PFSK-1 (cell line): ENCODE data around the gene NRAS.

Experiments used
- FOXP2 ChIP-seq: optimal IDR thresholded peaks from 2 replicates; pipeline ENCODE3; 2011; ENCODE audit warnings: borderline replicate concordance, control low read depth, inconsistent platforms; ENCODE audit not compliant: insufficient read depth; ENCODE audit errors: extremely low read length, extremely low read depth
- POLR2AphosphoS5 ChIP-seq: IDR thresholded peaks from 2 replicates; pipeline ENCODE4 v1.6.1; 2012; ENCODE audit warnings: low read depth, mild to moderate bottlenecking, control low read depth, low read length, moderate library complexity
- SIN3A ChIP-seq: IDR thresholded peaks from 2 replicates; pipeline ENCODE4 v1.6.1; 2012; ENCODE audit warnings: mild to moderate bottlenecking, low read length, moderate library complexity, borderline replicate concordance; ENCODE audit not compliant: insufficient read depth
- TAF1 ChIP-seq: IDR thresholded peaks from 2 replicates; pipeline ENCODE4 v1.6.1; 2012; ENCODE audit warnings: low read length, control low read depth, borderline replicate concordance; ENCODE audit not compliant: insufficient read depth
- TF ChIP-seq, protein P1 (sequence below), 2 experiments: IDR thresholded peaks; 2 replicates each; pipeline versions ENCODE4 v1.6.1 to v1.8.0; 2011 to 2012; ENCODE audit warnings: low read depth in 2 of 2, low read length in 2 of 2, control low read depth in 1 of 2, inconsistent platforms in 1 of 2, mild to moderate bottlenecking in 1 of 2, moderate library complexity in 1 of 2; ENCODE audit not compliant: insufficient read depth in 1 of 2

Gene NRAS

DNA sequence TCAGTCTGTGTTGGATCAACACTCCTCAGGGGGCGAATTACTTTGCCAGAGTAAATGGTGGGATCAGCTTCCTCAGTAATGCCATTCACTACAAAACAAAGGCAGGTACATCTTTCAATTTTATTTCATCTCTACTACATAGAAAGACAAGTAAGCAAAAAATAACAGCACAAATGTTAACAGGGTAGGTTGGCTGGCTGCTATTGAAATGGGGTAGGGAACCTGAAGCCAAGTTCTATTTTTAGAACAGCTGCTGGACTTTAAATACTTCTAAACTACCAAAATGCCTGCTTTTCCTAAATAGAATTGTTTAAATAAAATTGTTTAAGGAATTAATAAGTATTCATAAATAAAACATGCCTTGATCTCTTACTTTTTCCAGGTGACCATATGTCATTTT is 7.3 kb upstream of the NRAS start:
- TF ChIP-seq SIN3A, result no peak
- no peak for TF ChIP-seq TAF1
- TF ChIP-seq, protein P1, sequence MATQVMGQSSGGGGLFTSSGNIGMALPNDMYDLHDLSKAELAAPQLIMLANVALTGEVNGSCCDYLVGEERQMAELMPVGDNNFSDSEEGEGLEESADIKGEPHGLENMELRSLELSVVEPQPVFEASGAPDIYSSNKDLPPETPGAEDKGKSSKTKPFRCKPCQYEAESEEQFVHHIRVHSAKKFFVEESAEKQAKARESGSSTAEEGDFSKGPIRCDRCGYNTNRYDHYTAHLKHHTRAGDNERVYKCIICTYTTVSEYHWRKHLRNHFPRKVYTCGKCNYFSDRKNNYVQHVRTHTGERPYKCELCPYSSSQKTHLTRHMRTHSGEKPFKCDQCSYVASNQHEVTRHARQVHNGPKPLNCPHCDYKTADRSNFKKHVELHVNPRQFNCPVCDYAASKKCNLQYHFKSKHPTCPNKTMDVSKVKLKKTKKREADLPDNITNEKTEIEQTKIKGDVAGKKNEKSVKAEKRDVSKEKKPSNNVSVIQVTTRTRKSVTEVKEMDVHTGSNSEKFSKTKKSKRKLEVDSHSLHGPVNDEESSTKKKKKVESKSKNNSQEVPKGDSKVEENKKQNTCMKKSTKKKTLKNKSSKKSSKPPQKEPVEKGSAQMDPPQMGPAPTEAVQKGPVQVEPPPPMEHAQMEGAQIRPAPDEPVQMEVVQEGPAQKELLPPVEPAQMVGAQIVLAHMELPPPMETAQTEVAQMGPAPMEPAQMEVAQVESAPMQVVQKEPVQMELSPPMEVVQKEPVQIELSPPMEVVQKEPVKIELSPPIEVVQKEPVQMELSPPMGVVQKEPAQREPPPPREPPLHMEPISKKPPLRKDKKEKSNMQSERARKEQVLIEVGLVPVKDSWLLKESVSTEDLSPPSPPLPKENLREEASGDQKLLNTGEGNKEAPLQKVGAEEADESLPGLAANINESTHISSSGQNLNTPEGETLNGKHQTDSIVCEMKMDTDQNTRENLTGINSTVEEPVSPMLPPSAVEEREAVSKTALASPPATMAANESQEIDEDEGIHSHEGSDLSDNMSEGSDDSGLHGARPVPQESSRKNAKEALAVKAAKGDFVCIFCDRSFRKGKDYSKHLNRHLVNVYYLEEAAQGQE (IDR thresholded peaks at IDR 0.05; ENCODE audit: insufficient read depth in 1 of 2, low read depth in 2 of 2, low read length in 2 of 2), result no peak
- no peak for TF ChIP-seq POLR2AphosphoS5
- no peak for TF ChIP-seq FOXP2

DNA sequence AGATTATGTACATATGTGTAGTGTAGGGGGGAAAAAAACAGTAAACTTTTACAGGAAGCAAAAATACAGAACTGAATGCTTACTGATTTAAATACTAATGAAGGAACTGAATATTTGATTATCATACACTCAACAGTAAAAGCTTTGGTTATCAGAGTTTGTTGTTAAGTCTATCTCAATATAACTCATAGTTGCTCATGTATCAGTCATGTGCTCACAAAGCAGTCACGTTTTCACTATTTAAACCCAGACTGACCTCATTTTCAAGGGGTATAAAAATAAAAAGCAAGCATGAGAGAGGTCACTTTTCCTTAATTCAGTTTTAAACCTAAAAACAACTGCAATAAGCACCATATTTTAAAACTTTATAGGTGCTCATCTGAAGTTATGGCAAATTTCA is 6.9 kb upstream of the NRAS start:
- no peak for TF ChIP-seq TAF1
- TF ChIP-seq, protein P1 (IDR thresholded peaks at IDR 0.05; ENCODE audit: insufficient read depth in 1 of 2, low read depth in 2 of 2, low read length in 2 of 2), result no peak
- no peak for TF ChIP-seq SIN3A
- TF ChIP-seq FOXP2, result no peak
- no peak; the same call in 1 of the 2 replicates for TF ChIP-seq POLR2AphosphoS5

DNA sequence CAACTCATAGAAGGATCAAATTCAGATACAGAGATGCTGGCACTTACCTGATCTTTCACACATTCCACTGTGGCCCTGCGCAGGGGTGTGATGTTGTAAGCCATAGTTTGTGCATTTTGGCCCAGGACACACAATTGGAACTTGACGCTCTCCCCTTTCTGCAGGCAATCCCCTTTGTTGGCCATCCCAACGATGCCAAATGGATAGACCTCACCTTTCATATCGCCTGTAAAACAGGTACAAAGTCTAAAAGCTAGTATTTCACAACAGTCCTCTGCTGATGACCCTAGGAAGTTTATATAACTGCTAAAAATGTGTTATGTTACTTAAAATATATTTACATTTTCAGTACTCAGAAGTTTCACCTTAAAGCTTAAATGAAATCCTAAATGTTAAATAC is 3.9 kb upstream of the NRAS start:
- TF ChIP-seq POLR2AphosphoS5 (no peak), FOXP2 (no peak), TAF1 (no peak), SIN3A (no peak)
- TF ChIP-seq, protein P1 (IDR thresholded peaks at IDR 0.05; ENCODE audit: insufficient read depth in 1 of 2, low read depth in 2 of 2, low read length in 2 of 2), result no peak

DNA sequence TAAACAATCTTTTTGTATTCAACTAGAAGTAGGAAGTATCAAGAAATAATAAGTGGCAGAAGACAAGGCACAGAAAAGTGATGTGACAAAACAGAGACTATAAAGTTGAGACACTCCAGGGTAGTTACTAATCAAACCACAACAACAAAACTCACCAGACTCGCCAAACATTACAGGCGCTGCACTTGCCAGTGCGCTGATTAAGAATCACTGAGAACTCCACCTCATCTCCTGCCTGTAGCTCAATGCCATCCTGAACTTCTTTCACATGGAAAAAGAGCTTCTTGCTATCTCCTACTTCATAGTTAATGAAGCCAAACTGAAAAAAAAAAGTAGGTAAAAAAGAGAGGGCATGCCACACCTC is 2.8 kb upstream of the NRAS start:
- TF ChIP-seq SIN3A, result no peak

DNA sequence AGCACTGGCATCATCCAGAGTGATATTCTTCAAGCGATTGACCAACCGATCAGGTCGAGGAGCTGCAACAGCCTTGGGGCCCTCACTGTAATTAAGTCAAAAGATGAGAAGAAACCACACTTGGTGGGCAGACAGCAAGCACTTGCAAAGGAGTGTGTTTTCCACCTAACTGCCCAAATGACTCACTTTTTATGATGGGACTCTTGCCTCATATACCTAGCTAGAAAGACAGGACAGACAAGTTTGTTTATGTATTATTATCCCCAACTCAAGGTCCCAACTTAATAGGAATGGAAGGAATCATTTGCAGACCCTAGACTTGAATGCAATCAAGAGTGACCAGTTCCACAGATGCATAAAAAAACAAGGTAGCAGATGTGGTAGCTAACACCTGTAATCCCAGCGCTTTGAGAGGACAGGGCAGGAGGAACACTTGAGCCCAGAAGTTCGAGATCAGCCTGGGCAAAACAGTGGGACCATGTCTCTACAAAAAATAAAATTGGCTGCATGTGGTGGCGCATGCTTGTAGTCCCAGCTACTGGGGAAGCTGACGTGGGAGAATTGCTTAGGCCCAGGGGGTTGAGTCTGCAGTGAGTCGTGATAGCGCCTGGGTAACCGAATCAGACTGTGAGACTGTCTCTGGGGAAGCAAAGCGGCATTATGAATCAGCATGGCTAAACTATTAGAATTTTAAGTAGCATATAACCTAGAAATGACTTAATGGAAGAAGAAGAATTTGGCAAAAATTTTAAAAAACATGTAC is 2.3 kb upstream of the NRAS start:
- TF ChIP-seq FOXP2 (no peak), POLR2AphosphoS5 (no peak), SIN3A (no peak), TAF1 (no peak)
- TF ChIP-seq, protein P1 (IDR thresholded peaks at IDR 0.05; ENCODE audit: insufficient read depth in 1 of 2, low read depth in 2 of 2, low read length in 2 of 2), result no peak
